Daoy (cell line): ENCODE results near the gene CDSN. TPM values are rescaled to one million over a fixed set of nuclear protein-coding genes. Genes with fewer than 3 reads are reported as not detected.
"Not testable (repeated sequence)": the region's sequence is repeated elsewhere in the genome, so short reads cannot be mapped to it uniquely, and the experiment has no call there.

ENCODE experiments used
- DNase-seq: peaks from one replicate; pipeline ENCODE4 v3.0.0-alpha.2; 2015; ENCODE audit warnings: low read depth
- total RNA-seq: library from RNA; depleted of rRNA; stranded (reverse); fragments of >200 nt; shearing (Covaris generic); gene quantifications from 2 replicates; pipeline ENCODE4 v1.2.3, GENCODE V29; 2014; rRNA removed

CDSN gene, protein sequence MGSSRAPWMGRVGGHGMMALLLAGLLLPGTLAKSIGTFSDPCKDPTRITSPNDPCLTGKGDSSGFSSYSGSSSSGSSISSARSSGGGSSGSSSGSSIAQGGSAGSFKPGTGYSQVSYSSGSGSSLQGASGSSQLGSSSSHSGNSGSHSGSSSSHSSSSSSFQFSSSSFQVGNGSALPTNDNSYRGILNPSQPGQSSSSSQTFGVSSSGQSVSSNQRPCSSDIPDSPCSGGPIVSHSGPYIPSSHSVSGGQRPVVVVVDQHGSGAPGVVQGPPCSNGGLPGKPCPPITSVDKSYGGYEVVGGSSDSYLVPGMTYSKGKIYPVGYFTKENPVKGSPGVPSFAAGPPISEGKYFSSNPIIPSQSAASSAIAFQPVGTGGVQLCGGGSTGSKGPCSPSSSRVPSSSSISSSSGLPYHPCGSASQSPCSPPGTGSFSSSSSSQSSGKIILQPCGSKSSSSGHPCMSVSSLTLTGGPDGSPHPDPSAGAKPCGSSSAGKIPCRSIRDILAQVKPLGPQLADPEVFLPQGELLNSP
- not detected in 2 replicates for total RNA-seq

DNA sequence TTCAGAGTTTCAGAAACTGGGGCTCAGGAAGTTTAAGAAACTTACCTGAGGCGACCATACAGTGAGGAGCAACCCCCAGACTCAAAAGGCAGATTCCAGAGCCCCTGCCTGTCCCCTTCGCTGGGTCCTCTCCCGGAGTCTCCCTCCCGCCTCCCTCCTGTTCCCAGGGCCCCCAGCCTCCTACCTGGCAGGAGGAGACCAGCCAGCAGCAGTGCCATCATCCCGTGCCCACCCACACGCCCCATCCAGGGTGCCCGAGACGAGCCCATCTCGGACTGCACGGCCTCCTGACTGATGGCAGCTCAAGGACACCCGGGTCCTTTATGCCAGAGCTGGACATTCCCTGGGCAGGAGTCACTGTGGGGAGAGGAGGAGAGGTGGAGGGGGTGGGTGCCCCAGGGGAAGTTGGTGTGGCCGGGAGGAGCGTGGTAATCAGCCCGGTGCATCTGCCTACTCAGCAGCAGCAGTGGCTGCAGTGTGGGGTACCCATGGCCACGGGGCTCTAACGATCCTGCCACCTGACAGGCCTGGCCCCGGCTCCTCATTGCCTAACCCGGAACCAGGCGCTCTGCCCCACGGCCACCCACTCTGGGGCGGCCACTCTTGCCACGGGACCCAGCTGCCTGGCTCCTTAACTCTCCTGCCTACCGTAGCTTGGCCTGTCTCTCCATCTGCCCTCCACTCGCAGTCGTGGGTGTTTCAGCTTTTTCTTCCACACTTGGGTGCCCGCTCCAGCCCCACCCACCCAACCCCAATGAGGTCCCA is at the start of gene CDSN:
CDSN (minus strand) TSS at position 296 of the 765 bp plus-strand sequence; CDS start at position 269, 27 bp downstream.
- DNase-seq: no peak

DNA sequence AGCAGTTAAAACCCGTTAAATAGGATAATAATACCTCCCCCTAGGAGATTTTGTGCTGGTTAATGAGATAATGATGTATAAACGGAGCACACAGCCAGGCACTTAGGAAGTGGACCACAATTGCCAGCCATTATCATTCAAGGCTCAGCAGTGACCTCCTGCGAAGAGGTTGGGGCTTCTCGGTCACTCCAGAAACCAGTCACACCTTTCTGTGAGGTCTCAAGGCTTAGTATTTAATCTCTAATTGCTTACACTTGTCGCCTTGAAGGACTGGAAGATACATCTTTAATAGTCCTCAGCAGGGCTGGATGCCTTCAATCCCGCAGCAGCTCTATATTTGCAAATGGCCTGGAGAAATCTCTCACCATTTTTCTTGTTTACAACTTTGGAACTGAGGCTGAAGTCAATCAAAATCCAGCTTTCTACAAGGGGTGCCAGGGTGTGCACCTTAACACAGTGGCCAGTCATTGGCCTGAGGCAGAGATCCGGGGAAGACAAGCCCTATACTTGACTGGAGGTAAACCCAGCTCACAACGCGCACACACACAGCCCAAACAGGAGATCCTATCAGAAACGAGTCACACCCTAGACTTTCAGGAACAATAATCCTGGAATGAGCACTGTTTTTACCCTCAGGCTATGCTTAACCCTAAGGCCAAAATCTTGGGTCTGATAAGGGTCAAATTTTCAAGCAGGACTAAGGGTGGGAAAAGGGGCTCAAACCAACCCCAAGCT is 49.0 kb upstream of the CDSN start:
- DNase-seq: no peak

DNA sequence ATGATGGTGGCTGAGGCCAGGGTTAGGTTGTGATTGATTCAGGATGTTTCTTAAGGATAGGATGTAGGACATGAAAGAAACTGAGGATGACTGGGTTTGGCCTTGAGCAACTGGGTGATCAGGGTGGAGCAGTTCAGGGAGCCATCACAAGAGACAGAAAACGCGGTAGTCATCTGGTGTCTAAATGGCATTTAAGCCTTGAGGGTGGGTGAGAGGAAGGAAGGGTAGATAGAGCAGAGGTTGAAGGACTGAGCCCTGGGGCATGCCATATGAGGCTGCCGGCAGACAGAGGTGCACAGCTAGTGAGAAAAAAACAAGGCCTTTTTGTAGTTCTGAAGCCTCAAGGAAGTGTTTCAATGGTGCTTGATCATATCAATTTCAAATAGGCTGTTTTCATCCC is 48.4 kb upstream of the CDSN start:
- no peak for DNase-seq

DNA sequence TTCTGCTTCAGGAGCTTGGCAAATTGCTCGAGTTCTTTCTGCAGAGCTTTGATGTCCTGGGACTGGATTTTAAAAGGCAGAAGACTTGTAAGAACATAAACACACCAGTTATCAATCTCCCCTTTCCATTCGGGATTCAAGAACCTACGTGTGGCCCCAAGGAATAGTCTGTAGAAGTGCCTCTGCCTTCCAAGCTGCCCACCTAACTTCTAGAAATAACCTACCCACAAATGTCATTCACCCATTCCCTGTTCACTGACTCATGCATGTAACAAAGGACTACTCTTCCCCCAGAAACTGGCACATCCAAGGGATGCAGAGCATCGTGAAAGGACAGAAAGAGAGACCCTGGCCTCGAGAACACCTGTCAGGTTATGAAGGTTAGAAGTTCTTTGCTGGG is 45.7 kb upstream of the CDSN start:
- no peak for DNase-seq

DNA sequence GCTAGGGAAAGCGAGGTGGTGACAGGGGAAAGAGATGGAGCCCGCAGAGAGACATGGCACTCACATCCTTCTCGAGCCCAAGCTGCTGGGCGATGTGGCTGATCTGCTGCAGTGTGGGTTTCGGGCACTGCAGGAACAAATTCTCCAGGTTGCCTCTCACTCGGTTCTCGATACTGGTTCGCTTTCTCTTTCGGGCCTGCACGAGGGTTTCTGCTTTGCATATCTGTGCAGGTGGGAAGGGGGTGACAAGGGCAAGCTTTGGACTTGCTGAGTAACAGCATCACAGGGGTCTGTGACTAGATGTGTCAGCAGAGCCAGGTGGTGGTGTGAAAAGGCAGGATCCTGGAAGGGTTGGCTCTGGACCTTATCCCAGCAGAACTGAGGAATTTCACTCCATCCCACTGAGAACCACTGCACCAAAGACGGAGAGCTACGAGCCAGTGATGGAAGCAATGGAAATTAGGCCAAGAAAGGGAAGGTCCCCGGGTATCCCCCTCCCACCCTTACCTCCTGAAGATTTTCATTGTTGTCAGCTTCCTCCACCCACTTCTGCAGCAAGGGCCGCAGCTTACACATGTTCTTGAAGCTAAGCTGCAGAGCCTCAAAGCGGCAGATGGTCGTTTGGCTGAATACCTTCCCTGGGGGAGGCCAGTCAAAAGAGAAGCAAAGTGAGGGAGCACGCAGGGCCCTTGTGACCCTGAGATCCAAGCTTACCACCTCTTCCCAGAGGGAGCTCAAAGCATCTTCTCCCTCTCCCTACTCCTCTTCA is 45.0 kb upstream of the CDSN start:
- DNase-seq: not testable (repeated sequence)

DNA sequence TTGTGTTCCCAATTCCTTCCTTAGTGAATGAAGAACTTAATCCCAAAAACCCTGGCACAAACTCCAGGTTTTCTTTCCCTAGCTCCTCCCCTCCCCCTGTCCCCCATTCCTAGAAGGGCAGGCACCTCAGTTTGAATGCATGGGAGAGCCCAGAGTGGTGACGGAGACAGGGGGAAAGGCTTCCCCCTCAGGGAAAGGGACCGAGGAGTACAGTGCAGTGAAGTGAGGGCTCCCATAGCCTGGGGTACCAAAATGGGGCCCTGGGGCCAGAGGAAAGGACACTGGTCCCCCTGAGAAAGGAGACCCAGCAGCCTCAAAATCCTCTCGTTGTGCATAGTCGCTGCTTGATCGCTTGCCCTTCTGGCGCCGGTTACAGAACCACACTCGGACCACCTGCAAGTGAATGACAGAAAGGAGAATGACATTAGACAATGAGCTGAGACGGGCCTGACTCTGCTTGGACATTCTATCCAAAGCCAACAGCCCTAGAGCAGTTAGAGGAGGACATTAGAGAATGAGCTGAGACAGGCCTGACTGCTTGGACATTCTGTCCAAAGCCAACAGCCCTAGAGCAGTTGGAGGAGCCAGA is 44.3 kb upstream of the CDSN start:
- not testable (repeated sequence) for DNase-seq

DNA sequence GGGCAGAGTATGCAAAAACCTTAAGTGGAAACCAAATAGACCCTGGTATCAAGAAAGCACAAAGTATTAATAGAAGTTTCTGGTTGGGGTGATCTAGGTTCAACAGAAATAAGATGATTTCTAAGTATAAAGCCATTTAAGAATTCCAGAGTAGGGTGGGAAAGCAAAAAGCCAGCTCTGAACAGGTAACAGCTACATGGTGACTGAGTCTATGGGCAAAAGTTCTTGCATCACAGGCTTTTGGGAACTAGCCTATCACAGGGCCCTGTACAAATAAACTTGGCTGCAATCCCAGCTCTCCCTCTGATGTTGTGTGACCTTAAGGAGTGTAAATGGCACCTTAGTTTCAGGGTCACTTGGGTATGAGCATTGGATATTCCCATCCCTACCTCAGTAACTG is 43.7 kb upstream of the CDSN start:
- no peak for DNase-seq

DNA sequence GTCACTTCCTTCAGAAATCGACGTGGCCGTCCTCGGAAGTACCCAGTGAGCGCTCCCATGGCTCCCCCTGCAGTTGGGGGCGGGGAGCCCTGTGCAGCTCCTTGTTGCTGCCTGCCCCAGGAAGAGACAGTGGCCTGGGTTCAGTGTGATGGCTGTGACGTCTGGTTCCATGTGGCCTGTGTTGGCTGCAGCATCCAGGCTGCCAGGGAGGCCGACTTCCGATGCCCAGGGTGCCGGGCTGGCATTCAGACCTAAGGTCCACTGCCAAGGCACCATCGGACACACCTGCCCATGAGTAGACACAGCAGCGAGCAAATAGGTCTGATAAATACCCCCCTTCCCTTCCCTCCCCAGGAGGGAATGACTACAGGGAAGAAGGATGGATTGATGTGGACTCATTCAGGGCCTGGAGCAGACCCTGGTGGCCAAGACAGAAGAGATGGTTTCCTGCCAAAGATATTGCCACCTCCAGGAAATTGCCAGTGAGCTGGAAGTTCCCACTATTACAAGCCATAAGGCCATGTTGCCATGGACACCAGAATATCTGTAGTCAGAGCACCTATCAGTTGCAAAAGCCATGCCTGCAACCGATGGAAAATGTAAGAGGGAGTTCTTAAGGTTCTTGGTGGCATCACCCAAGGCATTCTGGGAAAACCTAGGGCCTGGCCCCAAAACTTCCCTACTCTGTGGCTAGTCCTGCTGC is 42.4 kb upstream of the CDSN start:
- no peak for DNase-seq

DNA sequence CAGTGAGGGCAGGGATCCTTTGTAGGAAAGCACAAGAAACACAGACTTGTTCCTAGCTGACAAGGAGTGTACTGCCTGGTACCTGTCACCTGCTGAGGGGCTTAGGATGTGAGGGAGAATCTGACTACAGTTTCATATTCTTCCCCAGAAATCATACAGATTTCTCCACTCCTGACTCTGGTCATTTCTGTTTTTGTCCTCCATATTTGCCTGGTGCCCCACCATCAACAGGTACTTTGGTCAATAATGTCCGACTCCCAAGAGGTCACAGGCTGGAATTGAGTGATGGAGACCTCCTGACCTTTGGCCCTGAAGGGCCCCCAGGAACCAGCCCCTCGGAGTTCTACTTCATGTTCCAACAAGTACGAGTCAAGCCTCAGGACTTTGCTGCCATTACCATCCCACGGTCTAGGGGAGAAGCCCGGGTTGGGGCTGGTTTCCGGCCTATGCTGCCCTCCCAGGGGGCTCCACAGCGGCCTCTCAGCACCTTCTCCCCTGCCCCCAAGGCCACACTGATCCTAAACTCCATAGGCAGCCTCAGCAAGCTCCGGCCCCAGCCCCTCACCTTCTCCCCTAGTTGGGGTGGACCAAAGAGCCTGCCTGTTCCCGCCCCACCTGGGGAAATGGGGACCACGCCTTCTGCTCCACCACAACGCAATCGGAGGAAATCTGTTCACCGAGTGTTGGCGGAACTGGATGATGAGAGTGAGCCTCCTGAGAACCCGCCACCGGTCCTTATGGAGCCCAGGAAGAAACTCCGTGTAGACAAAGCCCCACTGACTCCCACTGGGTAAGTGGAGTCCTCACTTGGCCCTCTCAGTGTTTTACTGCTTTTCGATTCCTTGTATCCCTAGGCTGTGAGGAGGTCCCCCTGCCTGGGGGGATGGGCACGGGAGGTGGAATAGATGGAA is 41.2 kb upstream of the CDSN start:
- DNase-seq: no peak

DNA sequence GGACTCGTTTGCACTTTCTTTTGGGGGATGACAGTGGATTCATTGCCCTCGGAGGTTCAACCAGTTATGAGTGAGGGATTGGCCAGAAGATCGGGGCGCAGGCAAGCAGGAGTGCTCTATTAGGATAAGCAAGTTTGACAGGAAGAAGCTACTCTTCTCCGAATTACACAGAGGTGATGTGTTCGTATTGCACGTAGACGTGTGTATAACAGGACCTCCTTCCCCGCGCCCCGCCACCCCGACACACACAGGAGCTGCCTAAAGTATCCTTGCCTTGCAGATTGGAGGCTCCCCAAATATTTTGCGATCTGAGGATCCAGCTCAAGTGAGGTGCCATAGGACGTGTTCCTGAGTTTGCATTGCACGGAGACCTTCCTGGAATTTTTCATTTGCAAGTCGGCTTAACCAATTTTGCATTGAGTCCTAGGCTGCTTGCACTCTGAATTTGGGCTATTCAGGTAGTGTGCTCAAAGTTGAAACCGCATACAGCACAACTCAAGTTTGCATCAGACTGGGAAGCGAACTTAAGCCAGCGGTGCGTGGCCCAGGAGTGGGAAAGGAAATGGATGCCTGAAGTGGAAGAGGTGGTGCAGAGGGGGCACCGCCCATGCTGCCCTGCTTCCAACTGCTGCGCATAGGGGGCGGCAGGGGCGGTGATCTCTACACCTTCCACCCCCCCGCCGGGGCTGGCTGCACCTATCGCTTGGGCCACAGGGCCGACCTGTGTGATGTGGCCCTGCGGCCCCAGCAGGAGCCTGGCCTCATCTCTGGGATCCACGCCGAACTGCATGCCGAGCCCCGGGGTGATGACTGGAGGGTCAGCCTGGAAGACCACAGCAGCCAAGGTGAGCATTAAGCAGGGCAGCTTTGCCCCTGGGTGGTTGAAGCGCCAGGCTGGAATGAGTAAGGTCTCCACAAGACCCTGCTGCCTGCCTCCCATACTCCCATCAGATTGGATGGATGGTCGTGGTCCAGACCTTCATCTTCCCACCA is 38.9 kb upstream of the CDSN start:
- DNase-seq: peak; percentile 52

DNA sequence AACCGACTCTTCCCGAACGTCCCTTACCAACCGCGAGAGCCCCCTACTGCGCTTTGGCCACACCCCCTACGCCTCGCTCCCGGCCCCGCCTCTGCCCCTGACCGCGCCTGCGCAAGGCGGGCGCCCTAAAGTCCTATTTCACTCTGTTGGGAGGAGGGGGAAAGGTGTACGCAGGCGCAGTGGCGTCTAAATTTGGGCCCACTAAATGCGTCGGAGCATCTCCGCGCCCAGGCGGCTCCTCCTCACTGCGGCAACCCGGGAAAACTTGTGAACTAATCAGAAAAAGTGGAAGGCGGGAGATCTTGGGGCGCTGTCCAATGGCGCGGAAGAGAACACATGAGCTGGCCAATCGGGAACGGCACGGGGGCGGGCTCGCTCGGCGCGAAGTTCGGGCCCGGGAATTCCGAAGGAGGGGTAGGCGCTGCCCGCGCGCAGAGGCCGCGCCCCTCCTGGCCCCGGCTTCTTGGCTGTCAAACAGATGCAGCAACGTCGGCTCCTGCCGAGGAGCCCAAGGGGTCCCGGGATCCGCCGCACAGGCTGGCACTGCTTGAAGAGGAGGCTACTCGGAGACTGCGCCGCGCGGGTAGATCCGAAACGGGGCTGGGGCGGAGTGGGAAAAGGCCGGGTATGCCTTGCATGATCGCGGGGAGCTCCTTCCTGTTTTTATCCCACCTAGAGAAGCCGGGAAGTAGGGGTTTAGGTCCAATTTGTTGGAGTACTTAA is 38.1 kb upstream of the CDSN start, which contains the start of gene TCF19:
TCF19 (plus strand) TSS at position 450 of the 723 bp plus-strand sequence. CDS start 881 bp downstream, outside the sequence.
- DNase-seq: peak; percentile 100

DNA sequence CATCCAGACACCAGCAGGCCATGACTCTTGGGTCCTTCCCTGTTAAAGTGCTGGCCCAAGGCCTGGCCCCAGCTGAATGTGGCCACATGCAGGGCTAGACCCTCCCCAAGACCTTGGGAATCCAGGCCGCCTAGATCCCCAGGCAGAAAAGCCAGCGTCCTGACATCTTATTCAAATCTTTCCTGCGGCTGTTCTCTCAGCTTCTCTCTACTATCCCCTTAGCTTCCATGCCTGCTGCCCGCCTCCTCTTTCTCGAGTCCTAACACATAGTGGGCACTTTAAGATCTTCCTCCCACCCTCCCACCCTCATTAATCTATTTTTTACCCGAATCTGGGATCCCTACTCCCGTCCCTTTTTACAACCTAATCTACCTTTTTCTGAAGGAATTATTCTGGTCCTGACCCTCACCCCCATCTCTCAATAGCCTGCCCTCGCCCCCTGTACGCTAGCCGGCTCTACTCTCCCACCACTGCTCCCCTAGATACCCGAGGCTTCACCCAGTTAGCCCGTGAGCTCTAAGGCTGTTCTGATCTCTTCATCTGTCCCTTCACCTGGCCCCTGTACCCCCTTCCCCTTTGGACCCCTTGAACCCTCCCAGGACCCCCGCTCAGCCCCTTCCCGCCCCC is 37.4 kb upstream of the CDSN start, which contains the start of gene CCHCR1:
CCHCR1 (minus strand) TSS at position 290 of the 627 bp plus-strand sequence; CDS start at position 88, 202 bp downstream.
- no peak for DNase-seq

DNA sequence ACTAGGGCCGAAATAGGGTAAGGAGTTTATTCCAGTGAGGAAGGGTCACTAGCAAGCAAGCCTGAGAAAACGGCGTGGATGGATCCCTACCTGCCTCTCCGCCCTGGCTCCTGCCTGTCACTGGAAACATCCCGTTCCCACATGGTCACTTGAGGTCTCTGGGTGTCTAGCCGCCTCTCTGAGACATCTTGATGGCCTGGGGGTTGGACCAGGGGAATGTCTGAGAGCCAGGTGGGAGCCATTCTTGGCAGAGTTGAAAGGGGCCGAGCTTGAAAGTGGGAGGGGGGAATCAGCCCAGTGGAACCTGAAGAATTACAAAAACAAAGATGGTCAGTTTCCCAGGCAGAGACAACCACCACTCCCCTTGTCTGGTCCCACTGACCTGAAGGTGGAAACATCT is 36.4 kb upstream of the CDSN start:
- DNase-seq: no peak

DNA sequence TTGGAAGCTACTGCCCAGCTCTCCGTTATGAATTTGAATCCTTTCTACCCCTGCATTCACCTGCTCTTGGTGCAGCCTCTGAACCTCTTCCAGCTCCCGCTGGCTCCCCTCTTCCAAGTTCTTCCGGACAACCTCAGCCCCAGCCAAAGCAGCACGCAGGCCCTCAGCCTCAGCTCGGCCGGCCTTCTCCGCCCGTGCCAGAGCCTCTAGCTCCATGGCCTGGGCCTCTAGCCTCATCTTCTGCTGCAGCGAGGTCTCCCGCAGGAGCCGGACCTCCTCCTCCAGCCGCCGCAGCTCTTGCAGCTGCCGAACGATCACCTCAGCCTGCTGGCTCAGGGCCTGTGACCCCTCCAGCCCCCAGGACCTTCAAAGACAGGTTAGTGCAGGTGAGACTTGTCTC is 34.2 kb upstream of the CDSN start:
- no peak for DNase-seq

DNA sequence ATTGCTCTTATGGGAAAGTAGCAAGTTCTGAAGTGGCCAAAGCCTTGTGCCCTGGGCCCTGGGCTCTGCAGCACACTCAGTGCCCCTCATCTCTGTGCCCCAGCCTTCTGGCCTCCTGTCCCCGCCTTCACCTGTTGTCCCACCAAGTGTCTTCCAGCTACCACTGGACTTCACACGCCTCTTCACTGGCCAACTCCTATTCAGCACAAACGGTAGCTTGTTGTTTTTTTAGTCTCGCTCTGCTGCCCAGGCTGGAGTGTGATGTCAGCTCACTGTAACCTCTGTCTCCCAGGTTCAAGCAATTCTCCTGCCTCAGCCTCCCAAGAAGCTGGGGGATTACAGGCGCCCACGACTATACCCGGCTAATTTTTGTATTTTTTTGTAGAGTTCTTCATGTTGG is 32.5 kb upstream of the CDSN start:
- DNase-seq: no peak

DNA sequence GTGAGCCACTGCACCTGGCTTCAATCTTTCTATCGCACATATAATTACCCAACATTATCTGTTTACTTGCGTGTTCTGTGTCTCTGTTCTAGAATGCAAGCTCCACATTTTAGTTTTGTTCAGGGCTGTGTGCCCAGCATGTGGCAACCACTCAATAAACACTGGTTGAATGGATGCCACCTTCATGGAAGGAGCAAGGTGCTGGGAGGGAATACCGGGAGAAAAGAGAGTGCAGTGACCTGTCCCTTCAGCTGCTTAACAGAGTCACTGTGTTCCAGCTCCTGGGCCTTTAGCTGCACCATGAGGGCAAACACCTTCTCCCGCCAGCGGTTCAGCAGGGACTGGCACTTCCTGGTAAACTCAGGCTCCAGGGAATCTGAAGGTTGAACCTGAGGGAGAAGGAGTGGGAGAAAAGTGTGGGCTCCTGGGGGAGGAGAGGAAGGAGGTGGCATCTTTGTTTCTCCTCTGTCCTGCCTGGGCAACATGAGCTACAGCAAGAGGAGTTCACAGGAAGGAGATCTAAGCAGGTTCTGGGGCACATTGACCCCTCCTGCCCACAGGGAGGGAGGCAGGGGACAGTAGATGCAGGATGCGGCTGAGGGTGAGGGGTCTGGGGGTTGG is 29.7 kb upstream of the CDSN start:
- no peak for DNase-seq
